Activated T-cell treated with anti-CD3 and anti-CD28 coated beads for 24 hours (primary cell): ENCODE results near the gene GOLGA8N.
"Not testable (repeated sequence)": the region's sequence is repeated elsewhere in the genome, so short reads cannot be mapped to it uniquely, and the experiment has no call there.

Source experiments
- DNase-seq: peaks from one replicate; pipeline ENCODE4 v3.0.0-alpha.2; 2020; ENCODE audit warnings: low read depth

Gene GOLGA8N

DNA sequence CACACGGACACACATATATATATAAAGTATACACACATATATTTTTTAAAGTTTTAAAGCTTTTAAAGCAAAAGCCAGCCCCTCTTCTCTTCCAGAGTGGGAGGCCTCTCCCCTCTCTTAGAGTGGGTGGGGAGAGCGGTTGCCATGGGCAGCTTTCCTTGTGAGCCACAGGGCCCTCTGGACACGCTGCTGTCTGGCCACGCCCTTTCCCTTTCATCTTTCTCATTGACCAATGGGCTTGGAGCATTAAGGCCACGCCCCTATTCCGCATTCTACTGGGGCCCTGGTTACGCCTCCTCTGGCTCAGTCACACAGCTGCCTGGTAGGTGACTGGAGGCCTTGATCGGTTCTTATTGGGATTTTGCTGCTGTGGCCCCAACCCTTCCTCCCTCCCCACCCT is at the start of gene GOLGA8N:
GOLGA8N (plus strand) TSS at position 306 of the 400 bp plus-strand sequence.
- DNase-seq: not testable (repeated sequence)

DNA sequence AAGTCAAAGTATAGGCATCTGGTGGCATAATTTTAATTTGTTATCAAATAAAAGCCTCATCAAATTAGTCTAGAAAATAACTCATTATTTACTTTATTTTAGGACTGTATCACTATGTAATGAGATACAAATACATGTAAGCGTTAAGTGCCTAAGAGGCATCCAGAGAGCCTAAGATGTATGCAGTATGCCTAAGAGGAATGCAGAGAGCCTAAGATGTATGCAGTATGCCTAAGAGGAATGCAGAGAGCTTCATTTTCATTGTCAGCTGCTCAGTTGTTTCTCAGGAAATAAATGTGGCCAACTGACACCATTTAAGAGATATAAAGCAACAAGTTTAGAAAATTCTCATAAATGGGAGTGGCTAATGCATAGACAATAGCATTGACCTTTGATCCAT is 49.8 kb upstream of the GOLGA8N start:
- DNase-seq: not testable (repeated sequence)

DNA sequence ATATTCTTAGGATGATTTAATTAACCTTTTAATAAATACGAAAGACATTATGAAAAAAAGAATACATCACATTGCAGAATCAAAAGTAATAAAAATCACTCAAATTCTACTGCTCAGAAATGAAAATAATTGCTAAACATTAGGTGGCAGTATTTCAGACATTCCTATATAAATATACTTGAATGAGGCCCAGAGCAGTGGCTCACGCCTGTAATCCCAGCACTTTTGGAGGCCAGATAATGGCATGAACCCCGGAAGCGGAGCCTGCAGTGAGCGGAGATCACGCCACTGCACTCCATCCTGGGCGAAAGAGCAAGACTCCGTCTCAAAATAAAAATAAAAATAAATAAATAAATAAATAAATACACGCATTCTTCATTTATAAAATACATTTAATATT is 48.1 kb upstream of the GOLGA8N start:
- DNase-seq: not testable (repeated sequence)

GRCh38 chr15:32554587-32554986 is 38.7 kb upstream of the GOLGA8N start:
- DNase-seq: not testable (repeated sequence)

- DNase-seq: not testable (repeated sequence)
Observed at GRCh38 chr15:32562198-32562597, 31.1 kb upstream of the GOLGA8N start.

DNA sequence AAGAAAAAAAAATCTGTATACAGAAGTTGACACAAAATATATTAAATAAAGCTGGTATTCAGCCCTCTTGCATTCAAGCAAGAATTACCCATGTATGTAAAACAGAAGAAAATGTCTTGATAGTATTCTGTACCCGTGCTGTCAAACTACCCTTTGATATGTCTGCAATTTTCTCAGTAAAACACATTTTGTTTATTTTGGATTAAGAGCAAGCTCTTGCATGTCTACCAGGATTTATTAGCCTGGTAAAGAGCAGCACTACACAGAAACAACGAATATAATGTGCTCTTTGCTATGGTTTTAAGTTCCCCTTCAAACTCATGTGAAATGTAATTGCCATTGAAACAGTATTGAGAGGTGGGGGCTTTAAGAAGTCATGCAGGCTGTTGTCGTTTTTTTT is 24.3 kb upstream of the GOLGA8N start:
- DNase-seq: not testable (repeated sequence)

DNA sequence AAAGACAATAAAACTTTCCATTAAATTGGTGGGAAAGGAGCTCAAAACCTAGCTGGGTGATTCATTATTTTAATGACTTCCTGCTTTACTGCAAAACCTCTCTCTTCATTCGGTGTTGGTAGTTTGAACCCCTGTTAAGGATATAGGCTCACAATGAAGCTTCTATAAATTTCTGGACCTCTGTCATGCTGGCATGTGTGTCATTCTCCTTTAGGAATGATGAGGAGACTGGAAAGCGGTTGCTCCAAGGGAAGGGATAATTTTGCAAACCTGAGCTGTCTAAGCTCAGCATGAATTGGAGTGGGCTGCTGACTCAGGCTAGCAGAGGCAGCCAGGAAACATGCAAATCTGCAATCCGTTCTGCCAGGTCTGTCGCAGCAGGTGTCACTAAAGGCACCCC is 14.8 kb upstream of the GOLGA8N start:
- DNase-seq: not testable (repeated sequence)

- DNase-seq: not testable (repeated sequence)
Observed at GRCh38 chr15:32585844-32586243, 7.4 kb upstream of the GOLGA8N start.

DNA sequence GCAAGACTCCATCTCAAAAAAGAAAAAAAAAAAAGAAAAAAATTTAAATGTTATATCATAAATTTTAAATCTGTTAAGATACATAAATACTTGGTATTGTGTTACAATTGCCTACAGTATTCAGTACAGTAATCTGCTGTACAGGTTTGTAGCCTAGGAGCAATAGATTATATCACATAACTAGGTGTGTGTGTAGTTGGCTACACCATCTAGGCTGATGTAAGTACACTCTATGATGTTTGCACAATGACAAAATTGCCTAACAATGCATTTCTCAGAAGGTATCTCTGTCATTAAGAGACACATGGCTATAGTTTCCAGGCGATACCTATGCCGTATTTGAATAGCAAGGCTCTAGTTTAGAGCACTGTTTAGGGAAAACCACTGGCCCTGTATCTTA is 16.3 kb downstream of the GOLGA8N start:
- DNase-seq: not testable (repeated sequence)

DNA sequence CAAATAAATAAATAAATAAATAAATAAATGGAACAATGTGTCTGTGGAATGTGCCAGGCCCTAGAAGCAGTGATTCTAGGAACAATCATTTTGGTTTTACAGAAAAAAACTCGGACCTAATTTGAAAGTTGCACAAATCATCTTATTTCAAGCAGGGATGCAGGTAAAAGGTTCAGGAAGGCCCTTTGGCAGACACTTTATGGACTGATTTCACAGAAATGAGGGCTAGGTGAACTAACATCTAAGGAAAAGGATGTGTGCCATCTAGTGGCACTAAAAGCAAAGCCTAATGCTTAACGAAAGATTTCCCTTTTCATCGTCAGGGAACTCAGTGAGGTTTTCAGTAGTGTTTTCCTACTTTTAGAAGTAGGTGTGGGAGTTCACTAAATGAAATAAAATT is 17.5 kb downstream of the GOLGA8N start:
- not testable (repeated sequence) for DNase-seq

DNA sequence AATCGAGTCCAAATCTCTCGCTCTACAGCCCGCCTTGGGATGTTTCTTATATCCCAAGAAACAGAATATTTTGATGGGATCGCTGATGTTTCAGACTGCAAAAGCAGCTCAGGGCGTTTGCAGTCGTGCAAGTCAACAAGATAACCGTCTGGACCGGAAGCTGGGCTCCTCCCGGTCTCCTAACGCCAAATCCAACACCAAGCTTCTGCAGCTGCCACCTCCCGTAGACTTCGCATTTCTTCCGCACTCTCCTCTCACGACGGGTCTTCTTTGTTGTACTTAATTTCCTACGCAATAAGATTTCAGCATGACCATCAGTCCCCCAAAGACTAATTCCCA is 21.4 kb downstream of the GOLGA8N start:
- DNase-seq: not testable (repeated sequence)

DNA sequence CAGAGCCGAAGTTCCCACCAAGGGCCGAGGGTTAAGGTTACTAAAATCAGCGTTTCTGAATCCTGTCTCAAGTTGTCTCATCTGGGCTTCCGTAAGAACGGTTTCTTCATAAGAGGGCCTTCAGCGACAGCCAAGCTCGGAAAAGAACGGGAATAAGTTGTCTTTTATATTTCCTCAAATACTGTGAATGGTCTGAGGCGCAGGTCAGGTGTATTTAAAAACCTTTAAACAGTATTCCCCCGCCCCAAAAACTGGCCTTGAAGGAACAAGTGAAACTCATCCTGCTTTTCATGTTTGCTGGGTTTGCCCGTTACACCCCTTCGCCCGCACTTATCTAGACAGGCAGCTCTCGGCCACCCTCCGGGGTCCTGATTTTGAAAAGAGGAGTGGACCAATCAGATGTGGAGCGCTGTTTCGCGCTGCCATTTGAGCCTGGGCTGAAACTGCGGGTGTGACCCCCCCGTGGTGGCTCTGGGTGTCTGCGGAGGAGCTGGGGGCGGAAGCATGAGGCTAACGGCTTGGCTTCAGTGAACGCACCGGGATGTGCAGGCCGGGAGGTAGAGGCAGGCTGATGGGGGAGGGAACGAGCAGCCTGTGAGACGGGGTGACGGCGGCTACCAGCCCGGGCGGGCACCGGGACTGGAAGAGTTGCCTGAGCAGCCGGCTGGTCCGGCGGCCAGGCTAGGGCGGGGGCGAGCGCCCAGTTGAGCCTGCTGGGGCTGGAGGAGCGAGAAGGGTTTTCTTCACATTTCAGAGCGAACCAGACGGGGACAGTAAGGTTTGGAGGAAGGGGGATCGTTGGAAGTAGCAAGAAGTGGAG is 22.0 kb downstream of the GOLGA8N start, which contains the start of gene ARHGAP11A:
ARHGAP11A (plus strand) TSS at position 454 of the 820 bp plus-strand sequence. CDS start 708 bp downstream, outside the sequence.
- DNase-seq: peak; percentile 74

GRCh38 chr15:32615871-32616426 is 22.7 kb downstream of the GOLGA8N start:
- not testable (repeated sequence) for DNase-seq

DNA sequence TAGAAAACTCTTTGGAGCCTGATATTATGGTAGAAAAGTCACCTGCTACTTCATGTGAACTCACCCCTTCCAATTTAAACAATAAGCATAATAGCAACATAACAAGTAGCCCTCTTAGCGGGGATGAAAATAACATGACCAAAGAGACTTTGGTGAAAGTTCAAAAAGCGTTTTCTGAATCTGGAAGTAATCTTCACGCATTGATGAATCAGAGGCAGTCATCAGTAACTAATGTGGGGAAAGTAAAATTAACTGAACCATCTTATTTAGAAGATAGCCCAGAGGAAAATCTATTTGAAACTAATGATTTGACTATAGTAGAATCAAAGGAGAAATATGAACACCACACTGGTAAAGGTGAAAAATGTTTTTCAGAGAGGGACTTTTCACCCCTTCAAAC is 43.2 kb downstream of the GOLGA8N start:
- no peak for DNase-seq

GRCh38 chr15:32636908-32637567 is 43.8 kb downstream of the GOLGA8N start:
- DNase-seq: no peak

GRCh38 chr15:32637704-32638103 is 44.4 kb downstream of the GOLGA8N start:
- DNase-seq: no peak

- no peak for DNase-seq
Observed at GRCh38 chr15:32641517-32642059, 48.3 kb downstream of the GOLGA8N start, which contains the start of gene SCG5. SCG5 (plus strand) TSS chr15:32641710; CDS start chr15:32643593, 1,883 bp downstream.

GRCh38 chr15:32642667-32643435 is 49.6 kb downstream of the GOLGA8N start:
- no peak for DNase-seq

GRCh38 chr15:32643907-32644445 is 50.7 kb downstream of the GOLGA8N start:
- no peak for DNase-seq

DNA sequence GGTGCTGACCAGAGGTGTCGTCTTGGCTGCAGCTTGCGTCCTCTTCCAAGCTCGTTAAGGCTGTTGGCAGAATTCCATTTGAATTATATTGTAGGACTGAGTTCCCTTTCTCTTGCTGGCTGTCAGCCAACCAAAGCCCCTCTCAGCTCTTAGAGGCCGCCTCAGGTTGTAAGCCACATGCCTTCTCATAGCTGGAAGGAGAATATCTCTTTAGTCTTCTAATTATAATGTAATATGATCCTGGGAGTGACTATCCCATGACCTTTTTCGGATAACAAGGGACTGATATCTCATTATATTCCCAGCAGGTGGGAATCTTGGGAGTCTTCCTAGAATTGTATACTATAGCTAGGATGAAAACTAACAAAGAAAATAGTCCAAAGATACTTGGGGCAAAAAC is 53.0 kb downstream of the GOLGA8N start:
- DNase-seq: no peak

DNA sequence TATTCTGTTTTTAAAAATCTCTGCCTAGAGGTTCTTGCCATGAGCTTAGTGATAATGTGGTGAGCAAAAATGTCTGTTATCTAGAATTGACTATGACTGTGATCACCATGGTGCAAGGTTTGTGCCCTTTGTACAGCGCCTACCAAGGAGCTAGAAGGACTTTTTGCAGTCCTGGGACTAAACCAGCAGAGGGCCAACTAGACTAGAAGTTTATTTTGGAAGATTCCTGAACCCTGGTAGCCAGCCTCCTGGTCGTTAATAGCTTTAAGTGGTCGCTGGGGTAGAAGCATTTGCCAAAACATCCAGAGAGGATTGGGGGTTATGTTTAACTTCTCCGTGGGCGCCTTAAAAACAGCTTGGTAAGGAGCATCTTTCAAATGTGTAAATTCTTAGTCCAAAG is 56.1 kb downstream of the GOLGA8N start:
- no peak for DNase-seq
